GM12878 (cell line): ENCODE measurements around the gene EFCAB9. TPM values are rescaled to one million over a fixed set of nuclear protein-coding genes. Genes with fewer than 3 reads are reported as not detected.
"Not testable (repeated sequence)": the region's sequence is repeated elsewhere in the genome, so short reads cannot be mapped to it uniquely, and the experiment has no call there.

Experiments
- ATAC-seq: fragments of 200-7000 bp; cut with Tn5 transposase; 3 replicates; pipeline ENCODE4 v1.9.1; 2020; ENCODE audit warnings: mild to moderate bottlenecking, moderate library complexity
- BruUV-seq: library from RNA; stranded (reverse); fragments of 400-500 nt; replicated peaks from 2 replicates; lab custom pipeline; 2021; lab: Mats Ljungman, UMichigan
- CTCF ChIA-PET: fragments of 300-600 bp; sonication (Branson Sonifier 250); formaldehyde crosslinking; extraction: SDS; loops from one replicate; lab custom pipeline; 2021; ENCODE audit warnings: inconsistent platforms; lab: Yijun Ruan, JAX
- POLR2A ChIA-PET: fragments of 350-600 bp; formaldehyde crosslinking; extraction: SDS; loops from one replicate; lab custom pipeline; 2021; ENCODE audit warnings: inconsistent platforms; lab: Charles Lee
- RAD21 ChIA-PET: fragments of 300-600 bp; sonication (Branson Sonifier 250); formaldehyde crosslinking; loops from one replicate; lab custom pipeline; 2023; ENCODE audit warnings: antibody characterized with exemption; ENCODE audit not compliant: unreplicated experiment; lab: Charles Lee
- SMC1A ChIA-PET: fragments of 300-600 bp; sonication (Branson Sonifier 250); formaldehyde crosslinking; loops from one replicate; lab custom pipeline; 2023; ENCODE audit not compliant: unreplicated experiment, uncharacterized antibody; lab: Charles Lee
- DNase-seq: peaks from one replicate; pipeline ENCODE4 v3.0.0-alpha.2; 2011; ENCODE audit warnings: low read depth, low spot score
- FAIRE-seq: peaks from 3 replicates; lab custom pipeline; 2011; peaks lifted over from hg19 to GRCh38; lab: Jason Lieb, UNC
- H2AFZ ChIP-seq: 2 replicates; pipeline ENCODE4 v1.6.0; 2011; ENCODE audit warnings: low read depth, low read length, control low read depth; ENCODE audit not compliant: control insufficient read depth
- H3K27ac ChIP-seq: 2 replicates; pipeline ENCODE4 v1.5.1; 2011; ENCODE audit warnings: control low read depth; ENCODE audit not compliant: control insufficient read depth, insufficient read depth
- H3K27me3 ChIP-seq, 2 experiments: replicated peaks in 1 of 2; 2 replicates each; pipeline versions ENCODE4 v1.6.0 to v1.6.1; 2011; ENCODE audit warnings: low read length in 1 of 2; ENCODE audit not compliant: control insufficient read depth in 2 of 2, insufficient read depth in 2 of 2
- H3K36me3 ChIP-seq, 2 experiments: 2 replicates each; pipeline ENCODE4 v1.5.1; 2011; ENCODE audit warnings: low read length in 1 of 2; ENCODE audit not compliant: control insufficient read depth in 2 of 2, insufficient read depth in 2 of 2
- H3K4me1 ChIP-seq: 2 replicates; pipeline ENCODE4 v1.6.1; 2011; ENCODE audit warnings: mild to moderate bottlenecking, low read length, moderate library complexity, mixed read lengths; ENCODE audit not compliant: control insufficient read depth, insufficient read depth
- H3K4me2 ChIP-seq: 2 replicates; pipeline ENCODE4 v1.6.0; 2011; ENCODE audit warnings: control low read depth; ENCODE audit not compliant: control insufficient read depth, insufficient read depth
- H3K4me3 ChIP-seq: fragments of 200-600 bp; sonication (generic); 2 replicates; pipeline ENCODE4 v1.5.1; 2016
- H3K79me2 ChIP-seq: 2 replicates; pipeline ENCODE4 v1.6.0; 2011; ENCODE audit warnings: low read length; ENCODE audit not compliant: control insufficient read depth, insufficient read depth
- H3K9ac ChIP-seq: 2 replicates; pipeline ENCODE4 v1.8.0; 2011; ENCODE audit warnings: low read length, control low read depth, mixed read lengths; ENCODE audit not compliant: control insufficient read depth, insufficient read depth
- H3K9me3 ChIP-seq: replicated peaks from 3 replicates; pipeline ENCODE4 v1.5.1; 2011; ENCODE audit warnings: mild to moderate bottlenecking, low read length; ENCODE audit not compliant: control insufficient read depth, insufficient read depth
- H4K20me1 ChIP-seq: 2 replicates; pipeline ENCODE4 v1.6.0; 2011; ENCODE audit not compliant: control insufficient read depth, insufficient read depth
- GATAD2B ChIP-seq: fragments of 450-650 bp; conservative IDR thresholded peaks from 2 replicates; pipeline ENCODE4 v1.6.1; 2017; ENCODE audit warnings: low read depth, mild to moderate bottlenecking, moderate library complexity
- MEF2B ChIP-seq: fragments of 450-650 bp; IDR thresholded peaks from 2 replicates; pipeline ENCODE4 v1.6.1; 2018; ENCODE audit warnings: mild to moderate bottlenecking, moderate library complexity; ENCODE audit not compliant: partially characterized antibody, poor library complexity, severe bottlenecking
- NBN ChIP-seq: fragments of 450-650 bp; IDR thresholded peaks from 2 replicates; pipeline ENCODE4 v1.6.1; 2016
- NKRF ChIP-seq: fragments of 450-650 bp; conservative IDR thresholded peaks from 2 replicates; pipeline ENCODE4 v1.6.1; 2017; ENCODE audit warnings: mild to moderate bottlenecking, moderate library complexity
- PKNOX1 ChIP-seq: fragments of 450-650 bp; IDR thresholded peaks from 2 replicates; pipeline ENCODE4 v1.6.1; 2016; ENCODE audit warnings: mild to moderate bottlenecking
- WGBS: methylation state at CpG from one replicate; pipeline ENCODE4 v1.1.6; 2016; ENCODE audit warnings: low lambda C conversion rate; ENCODE audit not compliant: insufficient replicate concordance, insufficient coverage; ENCODE audit errors: missing lambda C conversion rate; 5-methylcytosine and 5-hydroxymethylcytosine counted together
- in situ Hi-C: fragments of 300-500 bp; cut with MboI; formaldehyde crosslinking; loops from 9 replicates; pipeline ENCODE4 v1.14.3; 2018; ENCODE audit warnings: mixed read lengths
- intact Hi-C: fragments of 100-400 bp; cut with micrococcal nuclease; formaldehyde crosslinking; loops from one replicate; pipeline ENCODE4 v1.14.2; 2022; ENCODE audit not compliant: unreplicated experiment
- polyA plus RNA-seq, 11 experiments: library from polyadenylated mRNA; depleted of rRNA in 4 of 11; unstranded in 6 of 11; stranded (reverse) in 5 of 11; fragments of >200 nt; fragmentation: Nextera tagmentation in 4 of 11; fragmentation: Illumina TruSeq in 1 of 11; extraction: Ambion mirVana in 4 of 11; extraction: Trizol in 1 of 11; gene quantifications; 1 replicate in 1 of 11; 2 replicates in 10 of 11; pipeline versions ENCODE4 v1.2.1 to v1.2.3, GENCODE V29; 2011 to 2016; ENCODE audit warnings: inconsistent platforms in 2 of 11, missing spikeins in 2 of 11, low read depth in 1 of 11
- total RNA-seq, 4 experiments: library from RNA; depleted of rRNA in 3 of 4; stranded (reverse); fragments of >200 nt in 3 of 4; fragmentation: Illumina TruSeq in 1 of 4; extraction: Trizol in 1 of 4; gene quantifications; 2 replicates each; pipeline versions ENCODE4 v1.2.1 to v1.2.3, GENCODE V29; 2013 to 2021

EFCAB9 gene
- total and polyA plus RNA-seq, 10 of the 15 experiments (the other 5 are each of a cell fraction or from before 2014, with no cell fraction given) = 0.73 TPM; not detected in 9

- TF ChIP-seq PKNOX1 (no peak), NKRF (no peak), NBN (no peak), MEF2B (no peak), GATAD2B (no peak)
These were observed 44.9 kb upstream of the EFCAB9 start (continued) for GRCh38 chr5:172149073-172149472.

GRCh38 chr5:172149481-172149880, 44.5 kb upstream of the EFCAB9 start:
- WGBS = 87% methylated on average over 11 of the region's 11 CpGs
- FAIRE-seq, ATAC-seq, H3K4me2 ChIP-seq, H3K27me3 ChIP-seq, intact Hi-C loops, DNase-seq, in situ Hi-C loops, H3K27ac ChIP-seq, H3K9me3 ChIP-seq, H3K9ac ChIP-seq, BruUV-seq, H2AFZ ChIP-seq, H3K4me3 ChIP-seq, H4K20me1 ChIP-seq: not testable (repeated sequence)
- Histone ChIP-seq H3K4me1 (peaks cover 36% of the 10 kb centered on the region), H3K36me3 (peaks cover 23 to 28% of the 10 kb centered on the region in 2 experiments), H3K79me2 (peaks cover 65% of the 10 kb centered on the region)
- POLR2A ChIA-PET = interaction anchor here (0.7 kb wide), 2 partner anchors 13 to 149 kb away, joined by 3 to 5 read pairs; no protein-coding TSS in a partner anchor
- SMC1A ChIA-PET = interaction anchor here (2.0 kb wide), 1 partner anchor 37 kb away, joined by 6 read pairs; no protein-coding TSS in a partner anchor
- RAD21 ChIA-PET = interaction anchor here (0.7 kb wide), 1 partner anchor 1948 kb away, joined by 4 read pairs; no protein-coding TSS in a partner anchor
- CTCF ChIA-PET = interaction anchor here (1.2 kb wide), 1 partner anchor 10 kb away, joined by 3 read pairs; no protein-coding TSS in a partner anchor
